ENCODE results near the gene NUP98.
A peak's percentile ranks its signal among the peaks of the same experiment; 100 is the strongest.
"Not testable (repeated sequence)": the region's sequence is repeated elsewhere in the genome, so short reads cannot be mapped to it uniquely, and the experiment has no call there.

NUP98 gene

DNA sequence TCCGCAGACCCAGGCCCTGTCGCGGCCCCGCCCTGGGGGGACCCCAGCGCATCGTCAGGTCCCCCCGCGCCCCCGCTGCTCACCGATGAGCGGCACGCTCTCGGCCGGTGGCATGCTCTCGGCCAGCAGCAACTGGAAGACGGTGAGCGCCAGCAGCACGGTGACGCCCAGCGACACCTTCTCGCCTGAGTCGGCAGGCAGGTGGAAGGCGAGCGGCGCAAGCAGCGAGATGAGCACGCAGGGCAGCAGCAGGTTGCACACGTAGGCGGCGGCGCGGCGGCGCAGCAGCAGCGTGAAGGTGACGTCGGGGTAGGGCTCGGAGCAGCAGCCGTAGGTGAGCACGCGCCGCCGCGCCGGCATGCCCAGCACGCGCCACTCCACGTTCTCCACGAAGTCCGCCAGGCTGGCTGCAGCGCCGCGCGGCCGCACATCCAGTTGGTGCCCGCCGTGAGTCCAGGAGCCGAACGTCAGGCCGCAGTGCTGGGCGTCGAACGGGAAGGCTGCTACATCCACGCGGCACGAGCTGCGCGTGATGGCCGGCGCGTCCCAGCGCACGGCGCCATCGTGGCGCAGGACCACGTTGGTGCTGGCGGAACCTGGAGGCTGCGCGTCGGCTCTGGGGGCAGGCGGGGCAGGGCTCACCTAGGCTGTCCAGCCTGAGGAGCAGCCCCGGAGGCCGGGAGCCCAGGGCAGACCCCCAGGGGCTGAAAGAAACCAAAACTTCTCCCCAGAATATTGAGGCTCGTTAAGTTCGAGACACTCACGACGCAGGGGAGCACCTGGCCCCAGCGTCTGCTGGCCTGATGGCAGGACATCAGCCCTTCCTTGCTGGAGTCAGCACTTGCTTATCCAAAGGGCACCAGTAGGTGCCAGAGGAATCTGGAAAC, 130.0 kb downstream of the NUP98 start:
- DNase-seq, result no peak

- DNase-seq, result no peak
These were observed 131.3 kb downstream of the NUP98 start for GRCh38 chr11:3666023-3666530.

DNA sequence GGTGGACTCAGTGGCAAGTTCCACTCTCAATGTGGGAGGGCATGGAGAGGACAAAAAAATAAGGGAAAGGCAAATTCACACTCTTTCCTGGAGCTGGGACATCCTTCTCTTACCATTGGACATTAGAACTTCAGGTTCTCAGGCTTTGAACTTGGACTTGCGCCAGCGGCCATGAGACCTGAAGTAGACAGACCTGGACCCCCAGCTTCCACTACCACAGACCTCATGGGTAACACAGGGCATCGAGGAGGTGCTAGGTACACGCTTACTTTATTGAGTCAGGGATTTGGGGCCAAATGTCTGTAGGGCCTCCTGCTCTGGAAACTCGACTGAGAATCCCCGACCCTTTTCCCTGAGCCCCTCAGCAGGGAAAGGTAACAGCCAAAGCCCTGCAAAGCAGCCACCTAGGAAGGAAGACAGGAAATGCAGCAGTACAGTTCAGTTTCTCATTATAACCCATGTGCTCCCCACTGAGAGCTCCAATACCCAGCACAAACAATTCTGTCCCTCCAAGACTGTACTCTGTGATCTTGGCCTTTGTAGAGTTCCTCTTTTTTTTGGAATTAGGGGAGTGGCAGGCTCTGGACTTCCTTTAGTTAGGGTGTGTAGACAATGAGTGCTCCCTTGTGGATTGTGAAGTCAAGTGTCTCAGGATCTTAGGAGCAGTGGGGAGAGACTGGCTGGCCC, 131.9 kb downstream of the NUP98 start:
- no peak for DNase-seq

GRCh38 chr11:3664032-3664630, 133.2 kb downstream of the NUP98 start:
- no peak for DNase-seq

DNA sequence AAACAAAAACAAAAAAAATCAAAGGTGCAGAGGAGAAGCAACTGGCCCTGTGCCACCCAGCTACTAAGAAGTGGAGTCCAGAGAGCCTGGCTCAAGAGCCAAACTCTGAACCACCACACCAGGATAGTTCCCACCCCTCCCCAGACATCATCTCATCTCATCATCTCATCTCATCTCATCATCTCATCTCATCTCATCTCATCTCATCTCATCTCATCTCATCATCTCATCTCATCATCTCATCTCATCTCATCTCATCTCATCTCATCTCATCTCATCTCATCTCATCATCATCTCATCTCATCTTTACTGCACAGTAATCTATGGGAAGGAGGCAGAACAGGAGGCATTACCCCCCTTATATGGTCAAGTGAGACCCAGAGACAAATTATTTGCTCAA, 134.5 kb downstream of the NUP98 start:
- DNase-seq, result no peak

- no peak for DNase-seq
These were observed 136.4 kb downstream of the NUP98 start for GRCh38 chr11:3660960-3661359.

- no peak for DNase-seq
These were observed 137.5 kb downstream of the NUP98 start for GRCh38 chr11:3659595-3660515.

GRCh38 chr11:3658252-3658651, 139.1 kb downstream of the NUP98 start:
- no peak for DNase-seq

GRCh38 chr11:3657331-3657730, 140.0 kb downstream of the NUP98 start:
- not testable (repeated sequence) for DNase-seq

DNA sequence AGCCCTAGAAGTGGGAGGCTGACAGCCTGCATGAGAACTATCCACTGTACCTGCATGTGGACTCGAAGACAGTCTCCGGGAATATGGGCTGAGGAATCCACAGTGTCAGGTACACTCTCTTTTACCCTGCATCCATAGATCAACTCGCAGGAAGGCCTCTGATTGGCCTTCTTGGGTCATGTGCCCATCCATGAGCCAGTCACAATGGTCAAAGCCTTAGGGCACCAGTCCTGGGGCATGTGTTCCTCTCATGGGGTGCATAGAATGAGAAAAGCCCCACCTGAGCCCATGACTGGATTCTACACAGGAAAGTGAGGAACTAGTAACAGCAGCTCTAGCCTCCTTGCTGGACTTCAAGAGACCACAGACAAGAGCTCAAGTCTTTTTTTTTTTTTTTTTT, 141.8 kb downstream of the NUP98 start:
- no peak for DNase-seq

DNA sequence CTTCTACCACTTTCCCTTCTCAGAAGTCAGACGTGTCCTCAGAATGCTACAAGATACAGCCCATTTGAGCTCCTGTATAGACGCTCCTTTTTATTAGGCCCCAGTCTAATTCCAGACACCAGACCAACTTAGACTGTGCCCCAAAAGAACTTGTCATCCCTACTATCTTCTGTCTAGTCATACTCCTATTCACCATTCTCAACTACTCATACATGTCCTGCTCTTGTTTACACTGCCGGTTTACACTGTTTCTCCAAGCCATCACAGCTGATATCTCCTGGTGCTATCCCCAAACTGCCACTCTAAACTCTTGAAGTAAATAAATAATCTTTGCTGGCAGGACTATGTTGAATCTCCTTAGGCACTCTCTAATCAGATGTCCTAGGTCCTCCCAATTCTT, 144.8 kb downstream of the NUP98 start:
- not testable (repeated sequence) for DNase-seq

GRCh38 chr11:3649374-3649773, 148.0 kb downstream of the NUP98 start:
- DNase-seq, result not testable (repeated sequence)

DNA sequence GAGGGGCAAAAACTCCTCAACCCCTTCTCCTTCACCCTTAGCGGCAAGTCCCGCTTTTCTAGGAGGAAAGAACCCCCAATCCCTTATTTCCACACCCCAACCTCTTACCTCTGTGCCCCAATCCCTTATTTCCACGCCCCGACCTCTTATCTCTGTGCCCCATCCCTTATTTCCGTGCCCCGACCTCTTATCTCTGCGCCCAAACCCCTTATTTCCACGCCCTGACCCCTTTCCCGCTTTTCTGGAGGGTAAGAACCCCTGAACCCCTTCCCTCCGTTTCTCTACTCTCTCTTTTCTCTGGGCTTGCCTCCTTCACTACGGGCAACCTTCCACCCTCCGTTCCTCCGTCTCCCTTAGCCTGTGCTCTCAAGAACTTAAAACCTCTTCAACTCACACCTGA, 148.5 kb downstream of the NUP98 start:
- not testable (repeated sequence) for DNase-seq

DNA sequence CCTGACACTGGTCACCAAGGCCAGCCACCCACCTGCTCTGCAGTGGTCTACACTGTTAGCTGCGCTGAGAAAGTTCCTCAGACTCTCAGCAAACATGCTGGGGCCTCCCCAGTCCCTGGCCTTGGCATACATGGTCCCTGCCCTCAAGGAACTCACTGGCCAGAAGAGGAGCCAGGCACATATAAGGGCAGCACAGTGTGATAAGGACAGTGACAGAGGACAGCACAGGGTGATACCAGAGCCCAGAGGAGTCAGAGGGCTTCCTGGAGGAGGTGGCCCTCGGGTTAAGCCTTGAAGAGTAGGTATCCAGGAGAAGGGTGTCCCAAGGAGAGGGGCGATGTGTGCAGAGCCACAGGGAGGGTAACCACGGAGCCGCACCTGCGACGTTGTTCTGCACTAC, 151.8 kb downstream of the NUP98 start:
- DNase-seq, result no peak

DNA sequence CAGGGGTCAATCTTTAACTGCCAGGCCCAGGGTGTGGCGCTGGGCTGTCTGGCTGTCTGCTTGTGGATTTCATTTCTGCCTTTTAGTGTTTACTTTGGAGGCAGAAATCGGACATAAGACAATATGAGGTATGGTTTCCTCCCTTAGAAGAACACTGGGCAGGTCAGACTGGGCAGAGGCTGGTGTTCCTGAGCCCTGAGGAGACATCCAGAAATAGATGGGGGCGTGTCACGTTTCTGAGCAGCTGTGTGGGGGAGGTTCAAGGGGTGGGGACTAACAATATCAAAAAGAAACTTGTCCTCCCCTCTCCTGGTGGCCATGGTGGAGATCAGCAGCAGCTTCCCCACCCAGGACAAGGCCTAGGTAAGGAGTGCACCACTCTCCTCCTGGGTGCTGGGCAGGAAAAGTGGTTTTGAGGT, 152.5 kb downstream of the NUP98 start, which contains the start of gene ART1:
ART1 (plus strand) TSS at position 312 of the 419 bp plus-strand sequence. CDS start 14,086 bp downstream, outside the sequence.
- no peak for DNase-seq

- DNase-seq, result not testable (repeated sequence)
These were observed 154.2 kb downstream of the NUP98 start for GRCh38 chr11:3643102-3643546.

DNA sequence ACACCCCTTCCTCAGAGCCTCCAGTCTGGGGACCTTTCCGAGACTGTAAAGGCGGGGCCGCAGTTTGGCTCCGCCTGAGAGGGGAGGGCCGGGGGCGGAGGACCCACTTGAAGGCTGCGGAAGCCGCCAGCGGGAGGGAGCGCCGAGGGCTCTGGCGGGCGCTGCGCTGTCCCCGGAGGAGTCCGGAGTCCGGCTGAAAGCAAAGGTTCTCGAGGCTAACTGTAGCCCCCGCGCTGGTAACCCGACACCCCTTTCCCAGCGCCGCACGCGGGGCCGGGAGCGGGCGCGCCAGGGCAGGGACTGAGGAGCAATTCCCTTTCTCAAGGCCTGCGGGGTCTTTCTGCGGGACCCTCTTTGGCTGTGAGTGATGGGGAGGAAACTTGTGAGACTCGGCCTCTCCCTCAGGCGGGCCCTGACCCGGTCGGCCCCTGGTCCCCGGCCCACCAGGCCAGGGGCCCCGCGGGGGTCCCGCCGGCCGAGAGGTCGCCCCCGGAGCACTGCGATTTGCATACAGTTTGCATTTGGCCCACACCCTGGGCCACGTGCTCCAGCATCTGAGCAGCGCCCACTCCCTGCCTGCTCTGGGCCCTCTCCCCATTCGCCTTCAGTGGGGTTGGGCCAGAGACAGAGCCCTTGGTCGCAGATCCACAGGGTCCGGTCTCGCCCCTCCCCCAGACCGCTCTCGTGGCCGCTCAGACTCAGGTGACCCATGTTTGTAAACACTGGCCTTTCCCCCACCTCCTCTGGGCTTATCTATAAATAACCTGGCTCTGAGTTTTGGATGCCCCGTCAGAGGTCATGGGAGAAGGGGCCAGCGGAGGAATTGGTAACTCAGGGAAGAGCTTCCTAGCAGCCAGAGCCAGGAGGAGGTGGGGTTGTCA, 155.0 kb downstream of the NUP98 start:
- peak; percentile 67 for DNase-seq

GRCh38 chr11:3641701-3642070, 155.7 kb downstream of the NUP98 start, which contains the start of gene ART5:
Gene ART5 (minus strand): TSS chr11:3641992. CDS start chr11:3641862, 130 bp downstream.
- no peak for DNase-seq

GRCh38 chr11:3641191-3641590, 156.2 kb downstream of the NUP98 start:
- no peak for DNase-seq

DNA sequence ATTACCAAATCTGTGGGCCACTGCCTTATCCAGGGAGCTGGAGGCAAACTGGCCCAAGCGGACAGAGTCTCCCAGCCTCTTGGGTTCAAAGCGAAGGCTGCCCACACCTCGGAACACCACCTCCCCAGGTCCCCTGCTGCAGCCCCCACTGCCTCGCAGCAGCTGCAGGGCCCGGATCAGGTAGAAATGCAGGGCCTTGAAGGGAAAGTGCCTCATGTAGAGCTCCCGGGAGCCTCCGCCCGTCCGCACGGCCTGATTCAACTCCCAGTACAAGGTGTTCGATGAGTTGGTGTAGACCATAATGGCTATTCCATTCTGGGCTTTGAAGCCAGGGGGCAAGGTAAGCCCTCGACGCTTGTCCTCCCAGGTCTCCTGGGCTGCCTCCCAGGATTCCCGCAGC, 157.5 kb downstream of the NUP98 start:
- DNase-seq, result no peak

DNA sequence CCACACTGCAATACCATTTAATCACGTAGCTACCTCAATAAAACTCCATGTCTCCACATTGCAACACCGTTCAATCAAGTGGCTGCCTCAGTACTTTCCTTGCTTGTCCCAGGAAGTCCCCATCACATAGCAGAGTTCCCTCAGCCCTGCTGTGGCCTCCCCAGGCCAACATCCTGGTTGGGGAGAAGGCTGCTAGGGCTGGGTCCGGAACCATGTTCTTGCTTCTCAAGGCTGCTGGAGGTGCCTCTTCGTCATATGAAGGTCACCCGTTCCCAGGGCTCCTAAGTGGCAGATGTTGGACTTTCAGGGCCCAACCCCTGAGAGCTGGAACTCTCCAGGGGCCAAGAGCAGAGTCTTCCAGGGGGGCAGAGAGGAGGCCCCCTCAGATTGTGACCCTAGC, 158.8 kb downstream of the NUP98 start:
- DNase-seq, result no peak

All from T-helper 9 cell (primary cell).